CD4-positive, alpha-beta memory T cell (primary cell): ENCODE data around the gene ANO6. TPM values are rescaled to one million over a fixed set of nuclear protein-coding genes. Genes with fewer than 3 reads are reported as not detected.
"Not testable (repeated sequence)": the region's sequence is repeated elsewhere in the genome, so short reads cannot be mapped to it uniquely, and the experiment has no call there.

Source experiments
- CTCF ChIA-PET: fragments of 350-600 bp; sonication (Branson Sonifier 250); formaldehyde crosslinking; loops from one replicate; lab custom pipeline; 2021; ENCODE audit warnings: inconsistent platforms; ENCODE audit not compliant: partially characterized antibody; lab: Charles Lee
- POLR2A ChIA-PET: fragments of 350-600 bp; sonication (Branson Sonifier 250); formaldehyde crosslinking; loops from one replicate; lab custom pipeline; 2021; ENCODE audit not compliant: partially characterized antibody; lab: Charles Lee
- DNase-seq, 5 donors: peaks; one replicate each; pipeline versions ENCODE4 v3.0.0 to v3.0.0-alpha.2; 2020 to 2022; ENCODE audit warnings: mixed read lengths in 1 of 5
- H3K27ac ChIP-seq: one replicate; pipeline ENCODE4 v1.7.0; 2013; ENCODE audit warnings: low read depth, low read length
- H3K27me3 ChIP-seq: 2 replicates; pipeline ENCODE4 v1.7.0; 2013; ENCODE audit warnings: mild to moderate bottlenecking, low read length, moderate library complexity; ENCODE audit not compliant: insufficient read depth
- H3K36me3 ChIP-seq: 2 replicates; pipeline ENCODE4 v1.7.0; 2013; ENCODE audit warnings: mild to moderate bottlenecking, low read length, moderate library complexity; ENCODE audit not compliant: insufficient read depth
- H3K4me1 ChIP-seq: 2 replicates; pipeline ENCODE4 v1.7.0; 2013; ENCODE audit warnings: mild to moderate bottlenecking, low read length, moderate library complexity; ENCODE audit not compliant: insufficient read depth
- H3K4me3 ChIP-seq, 2 donors: one replicate each; pipeline ENCODE4 v1.7.0; 2013; ENCODE audit warnings: low read length in 2 of 2, mild to moderate bottlenecking in 1 of 2
- H3K9me3 ChIP-seq, 2 donors: one replicate each; pipeline ENCODE4 v1.7.0; 2013; ENCODE audit warnings: low read length in 2 of 2, control low read depth in 1 of 2; ENCODE audit not compliant: control insufficient read depth in 1 of 2
- H3K27ac Mint-ChIP-seq, 7 donors: one replicate each; pipeline ENCODE4 v1.8.0; 2020 to 2021; ENCODE audit warnings: mixed read lengths in 7 of 7, mild to moderate bottlenecking in 6 of 7, inconsistent platforms in 3 of 7, moderate library complexity in 3 of 7
- H3K27me3 Mint-ChIP-seq, 2 donors: one replicate each; pipeline ENCODE4 v1.8.0; 2020 to 2021; ENCODE audit warnings: mixed read lengths in 2 of 2
- H3K36me3 Mint-ChIP-seq, 2 donors: one replicate each; pipeline ENCODE4 v1.8.0; 2020 to 2021; ENCODE audit warnings: mixed read lengths in 2 of 2, inconsistent platforms in 1 of 2, mild to moderate bottlenecking in 1 of 2
- H3K4me1 Mint-ChIP-seq, 4 donors: one replicate each; pipeline ENCODE4 v1.8.0; 2020 to 2021; ENCODE audit warnings: mixed read lengths in 4 of 4, mild to moderate bottlenecking in 1 of 4
- H3K4me3 Mint-ChIP-seq, 8 donors: one replicate each; pipeline ENCODE4 v1.8.0; 2020 to 2021; ENCODE audit warnings: mixed read lengths in 8 of 8, mild to moderate bottlenecking in 7 of 8, moderate library complexity in 6 of 8, inconsistent platforms in 3 of 8
- H3K9me3 Mint-ChIP-seq, 8 donors: one replicate each; pipeline ENCODE4 v1.8.0; 2020 to 2021; ENCODE audit warnings: mixed read lengths in 8 of 8, mild to moderate bottlenecking in 5 of 8, inconsistent platforms in 3 of 8, moderate library complexity in 1 of 8
- intact Hi-C: fragments of 100-400 bp; cut with micrococcal nuclease; formaldehyde crosslinking; loops from one replicate; pipeline ENCODE4 v1.15.1; 2023
- polyA plus RNA-seq, 2 donors: library from polyadenylated mRNA; unstranded; fragments of 300-500 nt; fragmentation: Illumina TruSeq; gene quantifications; one replicate each; pipeline ENCODE4 v1.2.3, GENCODE V29; 2021
- total RNA-seq, 2 experiments: library from RNA; stranded (reverse); gene quantifications; one replicate each; pipeline ENCODE4 v1.2.3, GENCODE V29; 2021

ANO6 gene, protein sequence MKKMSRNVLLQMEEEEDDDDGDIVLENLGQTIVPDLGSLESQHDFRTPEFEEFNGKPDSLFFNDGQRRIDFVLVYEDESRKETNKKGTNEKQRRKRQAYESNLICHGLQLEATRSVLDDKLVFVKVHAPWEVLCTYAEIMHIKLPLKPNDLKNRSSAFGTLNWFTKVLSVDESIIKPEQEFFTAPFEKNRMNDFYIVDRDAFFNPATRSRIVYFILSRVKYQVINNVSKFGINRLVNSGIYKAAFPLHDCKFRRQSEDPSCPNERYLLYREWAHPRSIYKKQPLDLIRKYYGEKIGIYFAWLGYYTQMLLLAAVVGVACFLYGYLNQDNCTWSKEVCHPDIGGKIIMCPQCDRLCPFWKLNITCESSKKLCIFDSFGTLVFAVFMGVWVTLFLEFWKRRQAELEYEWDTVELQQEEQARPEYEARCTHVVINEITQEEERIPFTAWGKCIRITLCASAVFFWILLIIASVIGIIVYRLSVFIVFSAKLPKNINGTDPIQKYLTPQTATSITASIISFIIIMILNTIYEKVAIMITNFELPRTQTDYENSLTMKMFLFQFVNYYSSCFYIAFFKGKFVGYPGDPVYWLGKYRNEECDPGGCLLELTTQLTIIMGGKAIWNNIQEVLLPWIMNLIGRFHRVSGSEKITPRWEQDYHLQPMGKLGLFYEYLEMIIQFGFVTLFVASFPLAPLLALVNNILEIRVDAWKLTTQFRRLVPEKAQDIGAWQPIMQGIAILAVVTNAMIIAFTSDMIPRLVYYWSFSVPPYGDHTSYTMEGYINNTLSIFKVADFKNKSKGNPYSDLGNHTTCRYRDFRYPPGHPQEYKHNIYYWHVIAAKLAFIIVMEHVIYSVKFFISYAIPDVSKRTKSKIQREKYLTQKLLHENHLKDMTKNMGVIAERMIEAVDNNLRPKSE
- total RNA-seq: 10 to 100 TPM; 29.5 to 32.6 TPM
- 10 to 100 TPM; 25.3 to 36.5 TPM for polyA plus RNA-seq

DNA sequence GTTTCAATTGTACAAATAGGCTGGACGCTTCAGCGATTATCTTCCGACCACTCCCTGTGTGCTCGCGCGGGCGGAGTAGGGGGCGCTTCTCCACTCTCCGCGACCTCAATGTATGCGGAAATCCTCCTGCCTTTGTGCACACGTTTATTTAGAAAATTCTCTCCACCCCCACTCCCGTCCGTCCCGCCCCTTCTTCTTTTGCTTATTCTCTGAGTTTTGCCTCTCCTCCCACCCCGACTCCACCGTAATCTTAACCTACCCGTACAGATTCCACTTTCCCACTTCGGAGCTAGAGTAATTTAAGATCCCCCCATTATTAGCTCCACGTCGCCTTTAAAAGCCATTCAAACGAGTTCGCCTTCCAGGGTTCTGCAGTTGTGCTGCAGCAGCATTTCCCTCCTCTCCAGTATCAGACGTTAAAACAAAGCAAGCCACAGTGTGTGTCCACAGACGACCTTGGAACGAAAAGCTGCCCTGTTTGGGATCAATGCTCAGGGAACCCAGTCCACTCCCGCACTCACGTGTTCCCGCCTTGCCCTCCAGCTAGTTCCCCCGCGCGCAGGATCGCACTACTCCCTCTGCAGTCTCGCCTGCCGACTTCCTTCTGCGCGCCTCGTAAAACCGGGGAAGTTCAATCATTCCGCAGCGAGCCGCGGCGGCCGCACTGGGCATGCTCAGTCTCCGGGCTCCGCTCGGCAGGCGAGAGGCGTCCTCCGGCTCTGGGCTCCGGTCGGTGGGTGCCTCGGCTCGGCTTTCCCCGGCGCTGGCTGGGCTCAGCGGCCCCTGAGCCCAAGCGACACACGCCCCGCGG is at the start of gene ANO6:
Gene ANO6 (plus strand): TSS at position 677 of the 811 bp plus-strand sequence. CDS start 227 bp downstream, outside the sequence.
- H3K9me3 Mint-ChIP-seq: peaks cover 0 to 2% (median 0%) of the 10 kb centered on the region in 8 donors
- DNase-seq: peak; percentile 73 to 81 (median 76)
- H3K36me3 ChIP-seq: no peaks in the 10 kb centered on the region
- peak within 1 kb of the TSS; percentile 92 to 99 (median 96) for H3K4me3 Mint-ChIP-seq
- peak within 1 kb of the TSS; percentile 68 to 94 for H3K4me3 ChIP-seq
- H3K4me1 Mint-ChIP-seq: peaks cover 34 to 77% (median 53%) of the 10 kb centered on the region in 4 donors
- no peaks in the 10 kb centered on the region for H3K27me3 Mint-ChIP-seq
- no peaks in the 10 kb centered on the region for H3K27me3 ChIP-seq
- intact Hi-C loops: loop anchor here (1.0 to 10.0 kb wide), 7 partner anchors 15 to 1461 kb away; partner anchors contain the start of genes IRAK4, PUS7L, SCAF11 and SLC38A2
- peaks cover 0 to 9% of the 10 kb centered on the region in 2 donors for H3K36me3 Mint-ChIP-seq
- ChIA-PET CTCF (interaction anchor here (0.6 to 3.8 kb wide), 19 partner anchors 8 to 513 kb away, joined by 3 to 25 read pairs (median 4); no protein-coding TSS in a partner anchor), POLR2A (interaction anchor here (0.7 to 3.2 kb wide), 15 partner anchors 9 to 520 kb away, joined by 3 to 20 read pairs (median 6); partner anchors contain the start of gene ARID2)
- H3K27ac Mint-ChIP-seq: peak within 1 kb of the TSS; percentile 81 to 98 (median 95)
- H3K27ac ChIP-seq: peak within 1 kb of the TSS; percentile 69
- H3K9me3 ChIP-seq: no peaks in the 10 kb centered on the region
- H3K4me1 ChIP-seq: peaks cover 48% of the 10 kb centered on the region

- intact Hi-C loops: no loop called here
- no peaks in the 10 kb centered on the region for H3K4me1 Mint-ChIP-seq
- CTCF ChIA-PET: no interaction called here
- H3K36me3 Mint-ChIP-seq: peaks cover 4 to 6% of the 10 kb centered on the region in 2 donors
- H3K36me3 ChIP-seq: no peaks in the 10 kb centered on the region
- POLR2A ChIA-PET: no interaction called here
- peaks cover 0 to 3% of the 10 kb centered on the region in 2 donors for H3K27me3 Mint-ChIP-seq
- no peak overlapping the region for H3K27ac ChIP-seq
- H3K9me3 Mint-ChIP-seq: peaks cover 0 to 8% (median 1%) of the 10 kb centered on the region in 8 donors
- H3K27ac Mint-ChIP-seq: no peak overlapping the region
- H3K4me3 Mint-ChIP-seq: no peak overlapping the region
- no peak for DNase-seq
- no peak overlapping the region for H3K4me3 ChIP-seq
- no peaks in the 10 kb centered on the region for H3K9me3 ChIP-seq
- no peaks in the 10 kb centered on the region for H3K4me1 ChIP-seq
- H3K27me3 ChIP-seq: no peaks in the 10 kb centered on the region
Measured at GRCh38 chr12:45168976-45169375, 46.9 kb upstream of the ANO6 start.

DNA sequence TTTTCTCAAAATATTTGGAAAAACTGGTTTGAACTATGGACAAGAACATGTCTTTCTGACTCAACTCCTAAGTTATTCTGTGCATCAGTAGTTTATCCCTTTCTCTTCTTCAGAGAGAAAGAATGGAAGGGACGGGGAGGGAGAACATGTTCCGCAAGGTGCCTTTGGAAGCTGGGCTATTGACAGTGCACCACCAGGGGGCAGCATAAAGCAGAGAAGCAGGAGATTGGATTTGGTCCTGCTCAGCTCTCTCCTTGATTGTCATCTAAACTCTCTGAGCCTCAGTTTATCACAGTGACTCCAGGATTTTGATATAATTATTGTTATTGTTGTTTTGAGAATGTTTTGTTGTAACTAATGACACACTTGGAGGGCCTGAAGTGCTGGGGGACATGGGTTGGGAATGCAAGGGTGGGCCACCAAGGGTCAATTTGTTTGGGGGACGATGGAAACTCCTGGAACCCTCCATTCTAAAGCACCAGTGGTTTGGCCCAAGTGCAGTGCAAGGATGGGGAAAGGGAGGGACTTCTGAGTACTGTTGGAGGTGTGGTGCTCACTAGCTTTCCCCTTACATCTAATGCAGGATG is 45.3 kb upstream of the ANO6 start:
- Mint-ChIP-seq H3K9me3 (peaks cover 0 to 4% (median 0%) of the 10 kb centered on the region in 8 donors), H3K27me3 (peaks cover 0 to 1% of the 10 kb centered on the region in 2 donors), H3K27ac (peak overlapping the region in 1 of 7 donors; percentile 7), H3K4me1 (no peaks in the 10 kb centered on the region), H3K4me3 (no peak overlapping the region), H3K36me3 (peaks cover 11 to 21% of the 10 kb centered on the region in 2 donors)
- Histone ChIP-seq H3K4me1 (no peaks in the 10 kb centered on the region), H3K9me3 (no peaks in the 10 kb centered on the region), H3K27me3 (no peaks in the 10 kb centered on the region), H3K4me3 (no peak overlapping the region), H3K27ac (no peak overlapping the region), H3K36me3 (no peaks in the 10 kb centered on the region)
- ChIA-PET POLR2A (interaction anchor here (0.7 kb wide), 1 partner anchor 46 kb away, joined by 3 read pairs; no protein-coding TSS in a partner anchor), CTCF (interaction anchor here (0.6 to 1.9 kb wide), 22 partner anchors 9 to 800 kb away, joined by 3 to 19 read pairs (median 3); no protein-coding TSS in a partner anchor)
- peak; percentile 58 to 66 (median 63) for DNase-seq
- intact Hi-C loops: loop anchor here (1.0 to 2.0 kb wide), 4 partner anchors 45 to 556 kb away; no protein-coding TSS in a partner anchor

DNA sequence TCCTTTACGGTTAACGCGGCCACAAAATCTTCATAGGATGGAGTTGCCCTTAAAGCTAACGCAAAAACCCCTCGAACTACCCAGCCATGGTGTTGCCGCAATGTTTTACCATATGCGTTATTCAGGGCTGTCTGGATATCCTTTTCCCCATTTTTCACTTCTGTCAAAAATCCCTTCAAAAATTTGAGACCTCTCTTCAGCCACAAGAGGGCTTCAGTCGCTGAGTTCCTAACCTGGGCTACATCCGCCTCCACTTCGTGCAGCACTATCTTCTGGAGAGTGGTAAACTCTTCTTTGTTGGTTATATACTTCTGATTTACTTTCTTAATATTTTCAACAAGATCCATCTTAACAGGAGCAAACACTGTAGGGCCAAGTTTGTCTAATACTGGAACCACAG is 42.6 kb upstream of the ANO6 start:
- CTCF ChIA-PET: interaction anchor here (1.2 to 2.2 kb wide), 2 partner anchors 44 to 215 kb away, joined by 3 to 5 read pairs; no protein-coding TSS in a partner anchor
- H3K36me3 ChIP-seq, H3K9me3 ChIP-seq, H3K4me3 Mint-ChIP-seq, H3K4me1 ChIP-seq, H3K4me1 Mint-ChIP-seq, H3K27me3 Mint-ChIP-seq, H3K27ac ChIP-seq, POLR2A ChIA-PET, H3K27me3 ChIP-seq, H3K4me3 ChIP-seq, intact Hi-C loops, H3K27ac Mint-ChIP-seq, DNase-seq: not testable (repeated sequence)
- Mint-ChIP-seq H3K36me3 (peaks cover 37 to 49% of the 10 kb centered on the region in 2 donors), H3K9me3 (peaks cover 3 to 19% (median 15%) of the 10 kb centered on the region in 8 donors)

DNA sequence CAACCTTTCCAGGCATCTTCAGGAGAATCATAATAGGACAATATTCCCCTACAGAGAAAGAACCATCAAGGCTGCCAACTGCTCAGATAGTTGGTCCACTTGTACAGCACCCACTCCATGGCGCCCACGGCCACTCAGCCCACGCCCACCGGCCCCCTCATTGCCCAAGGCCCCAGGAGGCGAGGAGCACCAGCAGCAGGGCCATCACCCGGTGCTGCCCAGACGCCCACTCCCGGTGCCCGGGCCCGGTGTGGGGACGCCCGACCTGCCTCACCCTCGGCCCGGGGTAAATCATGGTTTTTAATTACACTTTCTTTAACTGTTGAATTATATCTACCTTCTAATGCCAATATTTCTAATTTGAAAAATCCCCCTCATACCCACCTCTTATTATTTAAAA is 41.3 kb upstream of the ANO6 start:
- Mint-ChIP-seq H3K36me3 (peaks cover 43 to 57% of the 10 kb centered on the region in 2 donors), H3K9me3 (peaks cover 3 to 31% (median 26%) of the 10 kb centered on the region in 8 donors), H3K4me1 (no peaks in the 10 kb centered on the region), H3K27ac (no peak overlapping the region), H3K27me3 (no peaks in the 10 kb centered on the region), H3K4me3 (no peak overlapping the region)
- DNase-seq: no peak
- H3K36me3 ChIP-seq: no peaks in the 10 kb centered on the region
- H3K4me1 ChIP-seq: no peaks in the 10 kb centered on the region
- no peak overlapping the region for H3K27ac ChIP-seq
- H3K4me3 ChIP-seq: no peak overlapping the region
- POLR2A ChIA-PET: no interaction called here
- peaks cover 0 to 21% of the 10 kb centered on the region in 2 donors for H3K9me3 ChIP-seq
- intact Hi-C loops: no loop called here
- CTCF ChIA-PET: no interaction called here
- H3K27me3 ChIP-seq: no peaks in the 10 kb centered on the region

DNA sequence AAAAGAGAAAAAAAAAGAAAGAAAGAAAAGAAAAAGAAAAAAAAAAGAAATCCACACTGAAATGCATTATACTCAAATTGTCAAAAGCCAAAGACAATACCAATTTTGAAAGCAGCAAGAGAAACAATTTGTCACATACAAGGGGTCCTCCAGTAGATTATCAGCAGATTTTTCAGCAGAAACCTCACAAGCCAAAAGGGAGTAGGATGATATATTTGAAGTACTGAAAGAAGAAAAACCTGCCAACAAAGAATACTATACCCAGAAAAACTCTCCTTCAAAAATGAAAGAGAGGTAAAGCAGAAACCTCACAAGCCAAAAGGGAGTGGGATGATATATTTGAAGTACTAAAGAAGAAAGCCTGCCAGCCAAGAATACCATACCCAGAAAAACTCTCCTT is 37.1 kb upstream of the ANO6 start:
- Histone ChIP-seq H3K27me3 (no peaks in the 10 kb centered on the region), H3K9me3 (peaks cover 0 to 25% of the 10 kb centered on the region in 2 donors), H3K4me1 (no peaks in the 10 kb centered on the region), H3K4me3 (no peak overlapping the region), H3K36me3 (no peaks in the 10 kb centered on the region), H3K27ac (no peak overlapping the region)
- intact Hi-C loops: no loop called here
- ChIA-PET POLR2A (no interaction called here), CTCF (no interaction called here)
- no peak overlapping the region for H3K27ac Mint-ChIP-seq
- peaks cover 3 to 37% (median 30%) of the 10 kb centered on the region in 8 donors for H3K9me3 Mint-ChIP-seq
- no peak overlapping the region for H3K4me3 Mint-ChIP-seq
- H3K27me3 Mint-ChIP-seq: no peaks in the 10 kb centered on the region
- peaks cover 47 to 56% of the 10 kb centered on the region in 2 donors for H3K36me3 Mint-ChIP-seq
- no peaks in the 10 kb centered on the region for H3K4me1 Mint-ChIP-seq
- no peak for DNase-seq
